GM12801 (cell line): ENCODE results near the gene RRP15.

Experiments used
- CTCF ChIP-seq: IDR thresholded peaks from one replicate; pipeline ENCODE4 v1.5.1; 2011; ENCODE audit warnings: control low read depth; ENCODE audit not compliant: insufficient read length; ENCODE audit errors: extremely low read depth

The RRP15 gene

GRCh38 chr1:218339267-218339831, 54.3 kb downstream of the RRP15 start:
- no peak for TF ChIP-seq CTCF

GRCh38 chr1:218341325-218341724, 56.2 kb downstream of the RRP15 start:
- no peak for TF ChIP-seq CTCF

GRCh38 chr1:218342091-218342490, 57.0 kb downstream of the RRP15 start:
- TF ChIP-seq CTCF = no peak

GRCh38 chr1:218344814-218345672, 60.0 kb downstream of the RRP15 start, which contains the start of gene TGFB2:
Gene TGFB2, plus strand, starts transcription at chr1:218345336. Its CDS starts 1,366 bp downstream, at chr1:218346702.
- TF ChIP-seq CTCF = no peak

- no peak for TF ChIP-seq CTCF
Observed at GRCh38 chr1:218345673-218346390, 60.7 kb downstream of the RRP15 start.

- TF ChIP-seq CTCF = no peak
Observed at GRCh38 chr1:218346391-218347204, 61.5 kb downstream of the RRP15 start.
